Sigmoid colon (tissue), 4 donors: ENCODE measurements around the gene APOO.

ENCODE experiments used
- EP300 ChIP-seq, 4 donors: sonication (generic); formaldehyde crosslinking; IDR thresholded peaks; one replicate each; pipeline ENCODE4 v1.6.1; 2017; ENCODE audit warnings: antibody characterized with exemption in 4 of 4
- POLR2A ChIP-seq, 2 donors: fragments of 450-650 bp; IDR thresholded peaks; one replicate each; pipeline ENCODE4 v1.6.1; 2016; ENCODE audit warnings: antibody characterized with exemption in 2 of 2, mild to moderate bottlenecking in 2 of 2, moderate library complexity in 2 of 2
- TF ChIP-seq, protein P1 (sequence below), 4 experiments: fragments of 450-650 bp in 3 of 4; fragments of 200-600 bp in 1 of 4; IDR thresholded peaks; one replicate each; pipeline ENCODE4 v1.5.1; 2016 to 2019; ENCODE audit warnings: antibody characterized with exemption in 4 of 4, mild to moderate bottlenecking in 3 of 4, moderate library complexity in 2 of 4

DNA sequence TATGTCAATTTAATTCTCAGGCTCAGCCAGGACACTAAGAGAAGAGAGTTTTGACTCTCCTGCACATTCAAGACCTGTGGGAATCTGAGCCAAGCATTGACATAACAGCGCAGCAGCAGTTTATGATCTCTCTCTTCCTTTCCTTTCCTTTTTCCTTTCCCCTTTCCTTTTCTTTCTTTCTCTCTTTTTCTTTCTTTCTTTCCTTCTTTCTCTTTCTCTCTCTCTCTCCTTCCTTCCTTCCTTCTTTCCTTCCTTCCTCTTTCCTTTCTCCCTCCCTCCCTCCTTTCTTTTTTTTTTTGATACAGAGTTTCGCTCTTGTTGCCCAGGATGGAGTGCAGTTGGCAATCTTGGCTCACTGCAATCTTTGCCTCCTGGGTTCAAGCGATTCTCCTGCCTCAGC lies 103.2 kb downstream of the APOO start:
- TF ChIP-seq, protein P1, sequence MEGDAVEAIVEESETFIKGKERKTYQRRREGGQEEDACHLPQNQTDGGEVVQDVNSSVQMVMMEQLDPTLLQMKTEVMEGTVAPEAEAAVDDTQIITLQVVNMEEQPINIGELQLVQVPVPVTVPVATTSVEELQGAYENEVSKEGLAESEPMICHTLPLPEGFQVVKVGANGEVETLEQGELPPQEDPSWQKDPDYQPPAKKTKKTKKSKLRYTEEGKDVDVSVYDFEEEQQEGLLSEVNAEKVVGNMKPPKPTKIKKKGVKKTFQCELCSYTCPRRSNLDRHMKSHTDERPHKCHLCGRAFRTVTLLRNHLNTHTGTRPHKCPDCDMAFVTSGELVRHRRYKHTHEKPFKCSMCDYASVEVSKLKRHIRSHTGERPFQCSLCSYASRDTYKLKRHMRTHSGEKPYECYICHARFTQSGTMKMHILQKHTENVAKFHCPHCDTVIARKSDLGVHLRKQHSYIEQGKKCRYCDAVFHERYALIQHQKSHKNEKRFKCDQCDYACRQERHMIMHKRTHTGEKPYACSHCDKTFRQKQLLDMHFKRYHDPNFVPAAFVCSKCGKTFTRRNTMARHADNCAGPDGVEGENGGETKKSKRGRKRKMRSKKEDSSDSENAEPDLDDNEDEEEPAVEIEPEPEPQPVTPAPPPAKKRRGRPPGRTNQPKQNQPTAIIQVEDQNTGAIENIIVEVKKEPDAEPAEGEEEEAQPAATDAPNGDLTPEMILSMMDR (IDR thresholded peaks at IDR 0.05), result no peak
- TF ChIP-seq EP300 (IDR thresholded peaks at IDR 0.05), result no peak
- TF ChIP-seq POLR2A (IDR thresholded peaks at IDR 0.05), result no peak
